Muscle of back (tissue), 13 donors: ENCODE data around the gene ZNF569. TPM values are rescaled to one million over a fixed set of nuclear protein-coding genes. Genes with fewer than 3 reads are reported as not detected.

Experiments used
- DNase-seq, 3 donors: peaks; one replicate each; pipeline versions ENCODE4 v3.0.0 to v3.0.0-alpha.2; 2013
- long read RNA-seq, 9 donors: transcript quantifications; one replicate each; lab custom pipeline, GENCODE V29; 2026
- polyA plus RNA-seq, 10 donors: library from polyadenylated mRNA; unstranded; fragments of 120-200 nt; gene quantifications; one replicate each; pipeline ENCODE4 v1.2.1, GENCODE V29; 2013; ENCODE audit not compliant: insufficient read length in 10 of 10

ZNF569 gene
- polyA plus RNA-seq: 1 to 10 TPM; 6.8 to 10.0 (median 8.4) TPM
- long read RNA-seq, donor 1: 0 reads
- long read RNA-seq, donor 2, full-length matches to known transcripts: 2 of 2 reads
- long read RNA-seq, donor 2, partial matches to known transcripts: 0 of 2 reads
- long read RNA-seq, donor 2, other reads (novel, unspliced or antisense): 0 of 2 reads
- long read RNA-seq, donor 3: 0 reads
- long read RNA-seq, donor 4: 0 reads
- long read RNA-seq, donor 5, full-length matches to known transcripts: 1 of 1 reads
- long read RNA-seq, donor 5, partial matches to known transcripts: 0 of 1 reads
- long read RNA-seq, donor 5, other reads (novel, unspliced or antisense): 0 of 1 reads
- long read RNA-seq, donor 6: 0 reads
- long read RNA-seq, donor 7: 0 reads
- long read RNA-seq, donor 8, full-length matches to known transcripts: 2 of 2 reads
- long read RNA-seq, donor 8, partial matches to known transcripts: 0 of 2 reads
- long read RNA-seq, donor 8, other reads (novel, unspliced or antisense): 0 of 2 reads
- long read RNA-seq, donor 9: 0 reads

DNA sequence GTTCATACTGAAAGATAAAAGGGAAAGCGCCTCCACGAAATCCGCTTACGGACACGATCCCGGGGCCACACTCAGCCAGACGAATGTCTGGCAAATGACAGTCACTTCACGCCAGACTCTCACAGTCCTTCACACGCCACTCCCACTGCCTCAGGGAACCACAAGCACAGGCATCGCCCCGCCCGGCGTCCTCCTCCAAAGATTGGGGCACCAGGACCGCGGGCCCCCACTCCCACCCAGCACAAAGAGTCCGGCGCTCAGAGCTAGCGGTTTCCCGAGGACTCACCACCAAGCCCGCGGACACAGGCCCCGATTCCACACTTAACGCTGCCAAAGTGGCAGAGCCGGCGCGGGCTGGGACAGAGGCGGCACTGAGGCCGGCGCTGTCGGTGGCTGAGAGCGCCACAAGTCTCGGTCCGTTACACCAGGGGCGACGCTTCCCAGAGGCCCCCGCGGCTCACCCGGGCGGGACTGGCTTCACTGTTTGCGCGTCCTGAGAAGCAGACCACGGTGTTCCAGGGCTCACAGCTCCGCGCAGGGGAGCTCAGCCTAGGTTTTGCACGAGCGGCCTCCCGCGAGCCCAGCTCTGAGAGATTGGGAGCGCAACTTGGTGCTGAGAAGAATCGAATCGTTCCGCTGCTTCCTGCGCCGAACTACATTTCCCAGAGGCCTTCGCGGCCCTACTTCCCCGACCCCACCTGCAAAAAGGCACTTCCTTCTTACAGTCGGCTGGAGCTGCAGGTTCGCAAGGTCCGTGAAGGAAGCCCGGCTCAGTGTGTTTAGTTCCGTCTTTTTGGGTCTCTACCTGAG is at the start of gene ZNF569:
ZNF569 (minus strand) TSS at position 647 of the 810 bp plus-strand sequence. CDS start 22,523 bp downstream, outside the sequence.
- DNase-seq: peak; percentile 94 to 98 (median 95)

DNA sequence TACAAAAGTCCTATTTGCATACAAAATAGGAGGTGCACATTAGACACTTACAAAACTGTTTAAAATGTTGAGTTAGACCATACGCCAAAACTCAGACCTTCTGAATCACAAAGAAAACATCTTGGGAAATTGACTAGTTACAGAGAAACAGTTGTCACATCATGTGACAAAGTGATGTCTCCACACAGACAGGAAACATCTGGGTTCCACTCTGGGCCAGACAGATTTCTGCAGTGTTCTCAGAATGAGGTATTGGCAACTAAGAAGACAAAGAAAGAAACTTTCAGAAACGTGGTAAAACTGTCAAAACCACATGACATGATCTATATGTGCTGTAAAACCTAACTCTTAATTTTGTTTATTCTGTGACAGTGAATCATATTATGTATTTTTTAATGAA is 46.2 kb upstream of the ZNF569 start:
- DNase-seq: no peak

DNA sequence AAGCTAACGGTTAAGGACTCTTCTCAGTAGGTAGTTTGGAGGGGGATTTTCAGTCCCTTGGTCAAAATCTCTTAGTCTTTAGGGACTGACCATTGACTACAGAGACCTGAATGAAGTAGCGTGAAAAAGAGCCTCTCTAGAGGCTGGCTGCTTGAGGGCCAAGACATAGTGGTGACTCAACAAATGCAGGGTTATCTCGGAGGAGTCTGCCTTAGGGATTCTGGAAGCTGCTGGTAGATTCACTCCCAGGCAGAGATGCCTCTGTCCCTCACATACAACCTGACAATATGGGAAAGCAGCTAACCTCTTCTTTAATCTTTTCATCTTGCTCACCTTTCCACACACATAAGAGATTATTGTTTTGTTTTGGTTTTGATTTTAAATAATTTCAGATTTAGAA is 44.6 kb upstream of the ZNF569 start:
- DNase-seq: no peak

DNA sequence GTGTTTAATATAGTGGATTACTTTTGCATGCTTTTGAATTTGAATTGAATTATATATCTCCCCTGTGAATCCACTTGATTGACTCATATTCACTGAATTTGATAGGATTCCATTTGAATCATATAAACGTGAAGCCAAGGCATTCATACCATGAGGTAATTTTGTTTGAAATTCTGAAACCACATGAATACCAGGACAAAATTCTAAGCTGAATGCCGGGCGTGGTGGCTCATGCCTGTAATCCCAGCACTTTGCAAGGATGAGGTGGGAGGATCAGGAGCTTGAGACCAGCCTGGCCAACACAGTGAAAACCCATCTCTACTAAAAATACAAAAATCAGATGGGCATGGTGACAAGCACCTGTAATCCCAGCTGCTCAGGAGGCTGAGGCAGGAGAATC is 43.9 kb upstream of the ZNF569 start:
- no peak for DNase-seq

- no peak for DNase-seq
Observed at GRCh38 chr19:37507167-37507464, 39.9 kb upstream of the ZNF569 start.

GRCh38 chr19:37506387-37507166 is 39.3 kb upstream of the ZNF569 start, which contains the start of gene ZNF793:
Gene ZNF793 (plus strand): TSS chr19:37506939. CDS start chr19:37523440, 16,501 bp downstream.
- DNase-seq: peak; percentile 83 to 96 (median 87)

- DNase-seq: no peak
Observed at GRCh38 chr19:37505958-37506386, 38.7 kb upstream of the ZNF569 start.

DNA sequence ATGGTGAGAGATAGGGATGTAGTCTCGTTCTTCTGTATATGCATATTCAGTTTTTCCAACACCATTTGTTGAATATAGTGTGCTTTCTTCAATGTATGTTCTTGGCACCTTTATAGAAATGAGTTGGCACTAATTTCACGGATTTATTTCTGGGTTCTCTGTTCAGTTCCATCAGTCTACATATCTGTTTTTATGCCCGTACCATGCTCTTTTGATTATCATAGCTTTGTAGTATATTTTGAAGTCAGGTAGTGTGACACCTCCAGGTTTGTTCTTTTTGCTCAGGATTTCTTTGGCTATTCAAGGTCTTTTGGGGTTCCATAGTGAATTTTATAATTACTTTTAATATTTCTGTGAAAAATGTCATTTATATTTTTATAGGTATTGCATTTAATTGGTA is 25.0 kb upstream of the ZNF569 start:
- DNase-seq: no peak

- no peak for DNase-seq
Observed at GRCh38 chr19:37484406-37485168, 17.3 kb upstream of the ZNF569 start.

DNA sequence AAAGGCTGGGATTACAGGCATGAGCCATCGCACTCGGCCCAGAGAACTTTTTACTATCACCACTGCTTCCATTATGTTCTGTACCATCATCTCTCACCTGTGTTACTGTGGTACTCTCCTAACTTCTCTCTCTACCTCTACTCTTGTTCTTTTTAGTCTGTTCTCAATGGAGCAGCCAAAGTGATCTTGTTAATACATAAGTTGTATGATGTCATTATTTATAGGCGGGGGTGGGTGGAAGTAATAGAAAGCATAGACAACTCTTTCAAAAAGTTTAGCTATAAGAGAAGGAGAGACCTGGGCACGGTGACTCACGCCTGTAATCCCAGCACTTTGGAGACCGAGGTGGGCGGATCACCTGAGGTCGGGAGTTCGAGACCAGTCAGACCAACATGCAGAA is 4.9 kb upstream of the ZNF569 start:
- DNase-seq: no peak

- peak in 1 of 3 donors; percentile 3 for DNase-seq
Observed at GRCh38 chr19:37470216-37470615, 3.0 kb upstream of the ZNF569 start.

DNA sequence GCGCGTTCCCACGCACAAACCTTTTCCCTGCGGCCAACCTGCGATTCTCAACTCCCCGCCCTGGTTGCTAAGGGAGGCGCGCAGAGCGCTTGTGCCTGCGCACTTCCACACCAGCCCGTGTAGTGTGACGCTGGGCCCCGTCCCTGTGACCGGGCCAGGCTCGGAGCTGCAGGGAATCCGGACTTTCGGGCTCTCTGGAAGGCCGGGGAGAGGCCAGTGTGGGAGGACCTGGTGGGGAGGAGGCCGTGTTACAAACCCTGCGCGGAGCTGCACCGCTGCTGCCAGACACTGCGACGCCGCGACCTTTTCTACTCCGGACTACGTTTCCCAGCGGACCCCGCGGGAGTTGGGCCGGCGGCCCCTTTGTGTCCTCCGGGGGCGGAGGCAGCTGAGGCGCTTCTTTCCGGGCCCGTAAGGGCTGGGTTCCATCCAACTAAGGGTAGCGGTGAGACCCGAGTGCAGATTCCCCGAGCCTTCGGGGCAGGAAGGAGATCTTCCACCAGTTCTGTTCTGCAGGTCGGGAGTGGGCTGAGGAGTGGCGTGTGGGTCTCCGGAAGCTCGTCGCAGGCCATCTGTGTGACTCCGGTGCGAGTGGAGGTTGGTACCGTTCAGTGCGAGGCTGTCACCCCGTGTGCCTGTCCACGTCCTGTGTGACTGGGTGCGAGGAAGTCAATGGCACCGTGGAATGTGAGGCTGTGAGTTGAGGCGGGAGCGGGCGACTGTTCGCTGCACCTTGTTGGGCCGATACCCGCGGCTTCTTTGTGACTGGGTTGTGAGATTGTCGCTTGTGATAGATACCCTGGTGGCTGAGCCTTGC is 1.9 kb upstream of the ZNF569 start, which contains the start of gene ZNF570:
ZNF570 (plus strand) TSS at position 396 of the 817 bp plus-strand sequence. CDS start 999 bp downstream, outside the sequence.
- DNase-seq: peak; percentile 88 to 97 (median 93)

DNA sequence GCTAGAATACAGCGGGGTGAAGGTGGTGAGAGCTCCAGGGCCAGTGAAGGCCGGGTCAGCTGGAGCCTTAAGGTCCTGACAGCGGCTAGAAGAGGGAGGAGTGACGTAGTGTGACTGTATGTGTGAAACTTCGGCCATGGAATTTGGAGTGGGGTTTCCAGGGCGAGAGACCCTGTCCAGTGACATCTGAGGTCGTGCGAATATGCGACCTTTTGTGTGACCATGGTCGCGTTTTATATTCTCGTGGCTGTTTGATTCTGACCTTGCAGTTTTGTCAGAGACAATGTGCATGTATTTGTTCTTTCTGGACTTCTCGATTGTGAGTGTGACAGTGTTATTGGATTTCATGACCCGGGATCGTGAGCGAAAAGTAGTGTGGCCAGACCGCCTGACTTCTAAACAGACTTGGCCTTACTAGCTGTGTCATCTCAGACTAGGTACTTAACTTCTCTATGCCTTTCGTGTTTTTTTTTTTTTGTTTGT is 405 bp upstream of the ZNF569 start:
- no peak for DNase-seq

DNA sequence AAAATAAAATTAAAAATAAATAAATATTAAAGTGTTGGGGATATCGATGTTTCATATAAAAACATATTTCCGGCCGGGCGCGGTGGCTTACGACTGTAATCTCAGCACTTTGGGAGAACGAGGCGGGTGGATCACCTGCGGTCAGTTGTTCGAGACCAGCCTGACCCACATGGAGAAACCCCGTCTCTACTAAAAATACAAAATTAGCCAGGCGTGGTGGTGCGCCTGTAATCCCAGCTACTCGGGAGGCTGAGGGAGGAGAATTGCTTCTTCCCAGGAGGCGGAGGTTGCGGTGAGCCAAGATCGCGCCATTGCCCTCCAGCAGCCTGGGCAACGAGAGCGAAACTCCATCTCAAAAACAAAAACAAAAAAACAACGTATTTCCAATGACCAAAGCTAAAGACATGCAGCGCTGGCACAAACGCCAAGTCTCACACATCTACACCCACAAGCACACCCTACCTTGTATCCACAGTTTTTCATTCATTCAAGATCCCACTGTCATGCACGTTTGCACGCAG is 907 bp downstream of the ZNF569 start:
- DNase-seq: no peak

GRCh38 chr19:37452500-37453245 is 14.6 kb downstream of the ZNF569 start:
- no peak for DNase-seq

DNA sequence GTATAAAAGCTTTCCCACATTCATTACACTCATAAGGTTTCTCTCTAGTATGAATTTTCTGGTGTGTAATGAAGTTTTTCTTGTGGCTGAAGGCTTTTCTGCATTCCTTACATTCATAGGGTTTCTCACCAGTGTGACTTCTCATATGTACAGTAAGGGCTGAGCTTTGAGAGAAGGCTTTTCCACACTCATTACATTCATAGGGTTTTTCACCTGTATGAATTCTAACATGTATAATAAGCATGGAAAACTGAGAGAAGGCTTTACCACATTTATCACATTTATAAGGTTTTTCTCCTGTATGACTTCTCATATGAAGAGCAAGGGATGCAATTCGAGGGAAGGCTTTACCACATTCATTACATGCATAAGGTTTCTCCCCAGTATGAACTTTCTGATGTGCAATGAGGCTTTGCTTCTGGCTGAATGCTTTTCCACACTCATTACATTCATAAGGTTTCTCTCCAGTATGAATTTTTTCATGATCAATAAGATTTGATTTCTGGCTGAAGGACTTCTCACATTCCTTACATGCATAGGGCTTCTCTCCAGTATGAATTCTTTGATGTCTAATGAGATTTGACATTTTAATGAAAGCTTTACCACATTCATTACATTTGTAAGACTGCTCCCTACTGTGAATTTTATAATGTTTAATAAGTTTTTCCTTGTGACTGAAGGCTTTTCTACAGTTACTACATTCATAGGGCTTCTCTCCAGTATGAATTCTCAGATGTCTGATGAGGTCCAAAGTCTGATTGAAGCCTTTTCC is 53.7 kb downstream of the ZNF569 start:
- DNase-seq: no peak

- no peak for DNase-seq
Observed at GRCh38 chr19:37412700-37413099, 54.5 kb downstream of the ZNF569 start.
